ENCODE data around the gene MRPS18A.

DNA sequence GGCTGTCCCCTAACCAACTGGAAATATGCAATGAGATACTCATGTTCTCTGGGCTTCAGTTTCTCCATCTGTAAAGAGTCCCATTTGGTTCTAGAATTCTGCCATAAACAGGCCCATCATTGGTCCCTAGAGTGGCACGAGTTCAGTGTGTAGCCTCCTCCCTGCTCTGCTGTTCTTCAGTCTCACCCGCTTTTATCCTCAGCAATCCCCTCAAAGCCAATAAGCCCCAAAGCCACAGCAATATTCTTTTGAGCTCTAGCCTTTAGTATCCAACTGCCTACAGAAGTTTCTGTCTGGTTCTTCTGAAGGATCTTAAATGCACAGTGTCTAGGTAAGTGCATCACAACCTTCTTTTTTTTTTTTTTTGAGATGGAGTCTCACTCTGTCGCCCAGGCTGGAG lies 9.8 kb upstream of the MRPS18A start:
- TF ChIP-seq POLR2A (IDR thresholded peaks at IDR 0.05; ENCODE audit: low read depth, low read length) (no peak), EZH2 (IDR thresholded peaks at IDR 0.05; ENCODE audit: borderline replicate concordance, low read depth, low read length, severe bottlenecking) (no peak)
